GM21825 (cell line): ENCODE measurements around the gene HRAS.

Experiments
- ATAC-seq: cut with Tn5 transposase; IDR thresholded peaks from one replicate; pipeline ENCODE4 v1.9.1; 2021; ENCODE audit warnings: mild to moderate bottlenecking, moderate library complexity; ENCODE audit not compliant: unreplicated experiment

Gene HRAS

GRCh38 chr11:514606-515005, 20.8 kb downstream of the HRAS start:
- ATAC-seq = no peak

GRCh38 chr11:512761-513595, 22.4 kb downstream of the HRAS start:
- no peak for ATAC-seq

- ATAC-seq = no peak
These were observed 26.4 kb downstream of the HRAS start for GRCh38 chr11:508956-509355.

- ATAC-seq = no peak
These were observed 27.5 kb downstream of the HRAS start for GRCh38 chr11:507727-508515.

- ATAC-seq = peak; percentile 49
These were observed 28.2 kb downstream of the HRAS start, which contains the start of gene RNH1 for GRCh38 chr11:506995-507726. Gene RNH1, minus strand, starts transcription at chr11:507242. Its CDS starts 5,080 bp downstream, at chr11:502162.

- ATAC-seq = peak; percentile 57
These were observed 29.0 kb downstream of the HRAS start for GRCh38 chr11:506238-506994.

GRCh38 chr11:504994-505344, 30.4 kb downstream of the HRAS start:
- no peak for ATAC-seq

- ATAC-seq = no peak
These were observed 31.1 kb downstream of the HRAS start for GRCh38 chr11:504053-504993.

- no peak for ATAC-seq
These were observed 32.0 kb downstream of the HRAS start for GRCh38 chr11:503179-503981.

GRCh38 chr11:502288-503178, 32.8 kb downstream of the HRAS start:
- ATAC-seq = no peak

- no peak for ATAC-seq
These were observed 33.6 kb downstream of the HRAS start for GRCh38 chr11:501683-502287.

GRCh38 chr11:501001-501682, 34.2 kb downstream of the HRAS start:
- ATAC-seq = no peak

- ATAC-seq = no peak
These were observed 35.9 kb downstream of the HRAS start for GRCh38 chr11:499201-500076.

GRCh38 chr11:498297-499181, 36.8 kb downstream of the HRAS start:
- ATAC-seq = no peak
